Panc1 (cell line): ENCODE data around the gene NOS1AP.

Source experiments
- POLR2AphosphoS5 ChIP-seq: IDR thresholded peaks from 2 replicates; pipeline ENCODE4 v1.6.1; 2012; ENCODE audit warnings: mild to moderate bottlenecking, low read depth, low read length, moderate library complexity
- SIN3A ChIP-seq: IDR thresholded peaks from 2 replicates; pipeline ENCODE4 v1.6.1; 2012; ENCODE audit warnings: low read depth, mild to moderate bottlenecking, low read length, moderate library complexity, borderline replicate concordance; ENCODE audit not compliant: insufficient read depth
- TF ChIP-seq, protein P1 (sequence below): fragments of 450-650 bp; IDR thresholded peaks from 2 replicates; pipeline ENCODE4 v1.5.1; 2017; ENCODE audit warnings: mild to moderate bottlenecking

DNA sequence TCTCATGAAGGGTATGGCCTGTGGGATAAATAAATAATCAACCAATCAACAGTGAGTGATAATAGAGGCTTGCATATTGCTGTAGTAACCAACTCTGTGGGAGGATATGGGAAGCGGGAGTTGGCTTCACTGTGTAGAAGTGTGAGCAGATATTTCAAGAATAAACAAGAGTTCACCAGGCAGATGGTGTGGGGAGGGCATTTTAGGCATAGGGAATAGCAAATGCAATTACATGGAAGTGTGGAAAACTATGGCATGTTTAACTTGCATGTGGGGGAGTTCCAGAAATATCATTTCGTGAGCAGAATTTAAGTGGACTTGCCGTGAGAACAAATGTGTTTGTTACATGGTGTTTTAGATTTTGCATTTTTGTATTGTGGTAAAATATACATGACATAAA lies 211.9 kb downstream of the NOS1AP start:
- TF ChIP-seq, protein P1, sequence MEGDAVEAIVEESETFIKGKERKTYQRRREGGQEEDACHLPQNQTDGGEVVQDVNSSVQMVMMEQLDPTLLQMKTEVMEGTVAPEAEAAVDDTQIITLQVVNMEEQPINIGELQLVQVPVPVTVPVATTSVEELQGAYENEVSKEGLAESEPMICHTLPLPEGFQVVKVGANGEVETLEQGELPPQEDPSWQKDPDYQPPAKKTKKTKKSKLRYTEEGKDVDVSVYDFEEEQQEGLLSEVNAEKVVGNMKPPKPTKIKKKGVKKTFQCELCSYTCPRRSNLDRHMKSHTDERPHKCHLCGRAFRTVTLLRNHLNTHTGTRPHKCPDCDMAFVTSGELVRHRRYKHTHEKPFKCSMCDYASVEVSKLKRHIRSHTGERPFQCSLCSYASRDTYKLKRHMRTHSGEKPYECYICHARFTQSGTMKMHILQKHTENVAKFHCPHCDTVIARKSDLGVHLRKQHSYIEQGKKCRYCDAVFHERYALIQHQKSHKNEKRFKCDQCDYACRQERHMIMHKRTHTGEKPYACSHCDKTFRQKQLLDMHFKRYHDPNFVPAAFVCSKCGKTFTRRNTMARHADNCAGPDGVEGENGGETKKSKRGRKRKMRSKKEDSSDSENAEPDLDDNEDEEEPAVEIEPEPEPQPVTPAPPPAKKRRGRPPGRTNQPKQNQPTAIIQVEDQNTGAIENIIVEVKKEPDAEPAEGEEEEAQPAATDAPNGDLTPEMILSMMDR: no peak
- no peak for TF ChIP-seq SIN3A
- TF ChIP-seq POLR2AphosphoS5: no peak
